ENCODE measurements around the gene PBX3. TPM values are rescaled to one million over a fixed set of nuclear protein-coding genes. Genes with fewer than 3 reads are reported as not detected.

The PBX3 gene
- total RNA-seq, 1 experiment from 2014 or later, result 46.0 TPM

- Histone ChIP-seq H3K4ac (ENCODE audit: low read depth, low read length) (no peak overlapping the region), H3K23ac (ENCODE audit: insufficient read length, low read depth, low read length) (no peak overlapping the region), H4K20me1 (ENCODE audit: control insufficient read depth, insufficient read depth, insufficient read length) (no peaks in the 10 kb centered on the region), H3K56ac (ENCODE audit: insufficient read length, low read depth, low read length) (no peak overlapping the region), H4K8ac (replicated peaks; ENCODE audit: insufficient read length, low read depth, low read length) (no peak overlapping the region), H3K18ac (ENCODE audit: insufficient read length, low read depth, low read length) (no peak overlapping the region), H3K9me3 (ENCODE audit: control insufficient read depth, low read depth, low read length) (no peaks in the 10 kb centered on the region), H3K14ac (ENCODE audit: insufficient read depth, low read length) (no peak overlapping the region), H4K91ac (ENCODE audit: insufficient read length, low read depth, low read length) (no peak overlapping the region), H2AK5ac (ENCODE audit: insufficient read length, low read length) (no peak overlapping the region), H2BK20ac (ENCODE audit: low read depth, low read length, poor library complexity, severe bottlenecking) (no peak overlapping the region), H2AFZ (ENCODE audit: low read length) (no peak overlapping the region), H3K79me2 (ENCODE audit: insufficient read depth, low read length) (no peaks in the 10 kb centered on the region), H3K23me2 (ENCODE audit: insufficient read length, low read depth, low read length, poor library complexity, severe bottlenecking) (no peaks in the 10 kb centered on the region), H3K79me1 (ENCODE audit: insufficient read depth, low read depth, low read length, poor library complexity, severe bottlenecking) (no peaks in the 10 kb centered on the region), H3K4me2 (ENCODE audit: insufficient read depth, insufficient read length, low read length) (no peak overlapping the region), H3K27ac (ENCODE audit: insufficient read length, low read depth, low read length) (no peak overlapping the region), H2BK15ac (ENCODE audit: low read depth, low read length) (no peak overlapping the region), H3K27me3 (ENCODE audit: insufficient read depth, low read length) (no peaks in the 10 kb centered on the region), H3K4me1 (ENCODE audit: insufficient read depth, low read length) (no peaks in the 10 kb centered on the region), H2BK120ac (ENCODE audit: low read depth, low read length, poor library complexity, severe bottlenecking) (no peak overlapping the region), H3T11ph (ENCODE audit: low read length) (no peak overlapping the region), H4K5ac (ENCODE audit: insufficient read length, low read depth, low read length) (no peak overlapping the region), H3K9ac (ENCODE audit: extremely low read depth, insufficient read length, low read length) (no peak overlapping the region), H2BK5ac (ENCODE audit: insufficient read length, low read length) (no peak overlapping the region), H2BK12ac (ENCODE audit: insufficient read length, low read depth, low read length) (no peak overlapping the region)
- TF ChIP-seq CTCF (conservative IDR thresholded peaks at IDR 0.05), result no peak
- H3K27me3 Mint-ChIP-seq (ENCODE audit: low read depth), result no peaks in the 10 kb centered on the region; the same call in 1 of the 2 replicates
- H3K4me3 Mint-ChIP-seq, result no peak overlapping the region
- no peak for DNase-seq
- H3K27ac Mint-ChIP-seq, result no peak overlapping the region; a peak in 1 of 7 replicates
- H3K9me3 Mint-ChIP-seq, result no peaks in the 10 kb centered on the region; a peak in 1 of 5 replicates
- WGBS (ENCODE audit: extremely low coverage, insufficient read length, low lambda C conversion rate), result no CpG with 5 or more reads among the region's 6 CpGs
- no peaks in the 10 kb centered on the region for H3K36me3 Mint-ChIP-seq (ENCODE audit: insufficient read depth in 1 of 3, low read depth in 3 of 3)
- H3K4me1 Mint-ChIP-seq, result peaks cover 4 to 14% of the 10 kb centered on the region in 2 experiments; a peak in 3 of 4 replicates
Observed at GRCh38 chr9:126000256-126000655, 253.1 kb downstream of the PBX3 start.
